Vagina (tissue), 2 donors: ENCODE results near the gene BIRC6. TPM values are rescaled to one million over a fixed set of nuclear protein-coding genes. Genes with fewer than 3 reads are reported as not detected.

Source experiments
- DNase-seq, 2 donors: peaks; one replicate each; pipeline ENCODE4 v3.0.0-alpha.2; 2017; ENCODE audit errors: extremely low spot score in 2 of 2
- H3K27ac ChIP-seq: fragments of 200-600 bp; sonication (generic); one replicate; pipeline ENCODE4 v1.5.1; 2019
- H3K27me3 ChIP-seq: fragments of 200-600 bp; sonication (generic); one replicate; pipeline ENCODE4 v1.5.1; 2019
- H3K36me3 ChIP-seq, 2 donors: fragments of 200-600 bp; sonication (generic); one replicate each; pipeline ENCODE4 v1.5.1; 2017 to 2019
- H3K4me1 ChIP-seq: fragments of 200-600 bp; sonication (generic); one replicate; pipeline ENCODE4 v1.5.1; 2019
- H3K4me3 ChIP-seq, 2 donors: fragments of 200-600 bp; sonication (generic); 1 replicate in 1 of 2; 2 replicates in 1 of 2; pipeline ENCODE4 v1.5.1; 2016 to 2019
- H3K9me3 ChIP-seq: fragments of 200-600 bp; sonication (generic); one replicate; pipeline ENCODE4 v1.5.1; 2019
- CTCF ChIP-seq, 3 experiments: fragments of 450-650 bp in 2 of 3; fragments of 200-600 bp in 1 of 3; sonication (generic) in 1 of 3; IDR thresholded peaks; one replicate each; pipeline ENCODE4 v1.5.1; 2017 to 2019; ENCODE audit warnings: antibody characterized with exemption in 3 of 3, mild to moderate bottlenecking in 2 of 3, moderate library complexity in 2 of 3
- POLR2A ChIP-seq, 2 donors: fragments of 450-650 bp; IDR thresholded peaks; one replicate each; pipeline ENCODE4 v1.6.1; 2017; ENCODE audit warnings: antibody characterized with exemption in 2 of 2, mild to moderate bottlenecking in 2 of 2, moderate library complexity in 2 of 2
- POLR2AphosphoS5 ChIP-seq, 2 donors: sonication (generic); formaldehyde crosslinking; IDR thresholded peaks; one replicate each; pipeline ENCODE4 v1.9.0; 2017; ENCODE audit warnings: antibody characterized with exemption in 2 of 2, mild to moderate bottlenecking in 2 of 2, low read depth in 1 of 2; ENCODE audit not compliant: insufficient read depth in 1 of 2
- intact Hi-C: fragments of 100-400 bp; cut with DNase I; formaldehyde crosslinking; loops from one replicate; pipeline ENCODE4 v1.15.1; 2023
- total RNA-seq: library from RNA; depleted of rRNA; stranded (reverse); fragments of >200 nt; gene quantifications from one replicate; pipeline ENCODE4 v1.2.3, GENCODE V29; 2016

Gene BIRC6
- total RNA-seq, 1 donor from 2014 or later: 92.8 TPM

GRCh38 chr2:32402091-32402490, 45.3 kb downstream of the BIRC6 start:
- no peak overlapping the region for H3K27ac ChIP-seq
- no peaks in the 10 kb centered on the region for H3K4me1 ChIP-seq
- H3K27me3 ChIP-seq: no peaks in the 10 kb centered on the region
- intact Hi-C loops: no loop called here
- no peaks in the 10 kb centered on the region for H3K9me3 ChIP-seq
- peaks cover 0 to 19% of the 10 kb centered on the region in 2 donors for H3K36me3 ChIP-seq
- H3K4me3 ChIP-seq: no peak overlapping the region
- TF ChIP-seq POLR2AphosphoS5 (IDR thresholded peaks at IDR 0.05; ENCODE audit: insufficient read depth in 1 of 2, low read depth in 1 of 2) (no peak), POLR2A (IDR thresholded peaks at IDR 0.05) (no peak), CTCF (IDR thresholded peaks at IDR 0.05) (no peak)
- DNase-seq: no peak

DNA sequence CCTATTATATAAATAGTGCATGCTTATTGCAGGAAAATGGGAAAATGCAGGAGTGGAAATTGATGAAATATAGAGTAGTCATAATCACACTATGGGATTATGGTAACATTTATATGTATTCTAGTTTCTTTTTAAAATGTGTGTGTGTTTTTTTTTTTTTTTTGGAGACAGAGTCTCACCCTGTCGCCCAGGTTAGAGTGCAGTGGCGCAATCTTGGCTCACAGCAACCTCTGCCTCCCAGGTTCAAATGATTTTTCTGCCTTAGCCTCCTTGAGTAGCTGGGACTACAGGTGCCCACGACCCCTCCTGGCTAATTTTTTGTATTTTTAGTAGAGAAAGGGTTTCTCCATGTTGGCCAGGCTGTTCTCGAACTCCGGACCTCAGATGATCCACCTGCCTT, 47.0 kb downstream of the BIRC6 start:
- H3K27ac ChIP-seq: no peak overlapping the region
- intact Hi-C loops: no loop called here
- TF ChIP-seq POLR2AphosphoS5 (IDR thresholded peaks at IDR 0.05; ENCODE audit: insufficient read depth in 1 of 2, low read depth in 1 of 2): no peak
- TF ChIP-seq POLR2A (IDR thresholded peaks at IDR 0.05): no peak
- no peak for TF ChIP-seq CTCF (IDR thresholded peaks at IDR 0.05)
- no peak overlapping the region for H3K4me3 ChIP-seq
- no peaks in the 10 kb centered on the region for H3K9me3 ChIP-seq
- no peak for DNase-seq
- no peaks in the 10 kb centered on the region for H3K27me3 ChIP-seq
- no peaks in the 10 kb centered on the region for H3K4me1 ChIP-seq
- peaks cover 0 to 26% of the 10 kb centered on the region in 2 donors for H3K36me3 ChIP-seq

DNA sequence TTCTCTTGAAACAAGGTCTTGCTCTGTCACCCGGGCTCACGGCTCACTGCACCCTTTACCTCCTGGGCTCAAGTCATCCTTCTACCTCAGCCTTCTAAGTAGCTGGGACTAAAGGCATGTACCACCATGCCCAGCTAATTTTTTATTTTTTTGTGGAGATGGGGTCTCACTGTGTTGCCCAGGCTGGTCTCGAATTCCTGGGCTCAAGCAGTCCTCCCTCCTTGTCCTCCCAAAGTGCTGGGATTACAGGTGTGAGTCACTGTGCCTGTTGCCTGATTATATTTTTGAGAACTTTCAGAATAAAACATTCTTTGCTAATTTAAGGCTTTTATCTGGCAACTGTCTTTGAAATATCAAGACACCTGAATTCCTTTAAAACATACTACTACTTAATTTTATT, 47.9 kb downstream of the BIRC6 start:
- Histone ChIP-seq H3K27me3 (no peaks in the 10 kb centered on the region), H3K9me3 (no peaks in the 10 kb centered on the region), H3K36me3 (peaks cover 0 to 26% of the 10 kb centered on the region in 2 donors), H3K4me1 (no peaks in the 10 kb centered on the region), H3K4me3 (no peak overlapping the region), H3K27ac (no peak overlapping the region)
- no peak for DNase-seq
- intact Hi-C loops: no loop called here
- TF ChIP-seq POLR2AphosphoS5 (IDR thresholded peaks at IDR 0.05; ENCODE audit: insufficient read depth in 1 of 2, low read depth in 1 of 2): no peak
- TF ChIP-seq CTCF (IDR thresholded peaks at IDR 0.05): no peak
- TF ChIP-seq POLR2A (IDR thresholded peaks at IDR 0.05): no peak

GRCh38 chr2:32416519-32416918, 59.7 kb downstream of the BIRC6 start:
- Histone ChIP-seq H3K27ac (no peak overlapping the region), H3K4me3 (no peak overlapping the region), H3K4me1 (peaks cover 14% of the 10 kb centered on the region), H3K36me3 (peaks cover 0 to 22% of the 10 kb centered on the region in 2 donors), H3K9me3 (no peaks in the 10 kb centered on the region), H3K27me3 (no peaks in the 10 kb centered on the region)
- DNase-seq: no peak
- TF ChIP-seq POLR2A (IDR thresholded peaks at IDR 0.05) (no peak), CTCF (IDR thresholded peaks at IDR 0.05) (no peak), POLR2AphosphoS5 (IDR thresholded peaks at IDR 0.05; ENCODE audit: insufficient read depth in 1 of 2, low read depth in 1 of 2) (no peak)
- intact Hi-C loops: no loop called here

- Histone ChIP-seq H3K27ac (no peak overlapping the region), H3K9me3 (no peaks in the 10 kb centered on the region), H3K36me3 (peaks cover 0 to 22% of the 10 kb centered on the region in 2 donors), H3K4me3 (no peak overlapping the region), H3K27me3 (no peaks in the 10 kb centered on the region), H3K4me1 (peaks cover 20% of the 10 kb centered on the region)
- intact Hi-C loops: no loop called here
- TF ChIP-seq POLR2A (IDR thresholded peaks at IDR 0.05): no peak
- TF ChIP-seq CTCF (IDR thresholded peaks at IDR 0.05): no peak
- TF ChIP-seq POLR2AphosphoS5 (IDR thresholded peaks at IDR 0.05; ENCODE audit: insufficient read depth in 1 of 2, low read depth in 1 of 2): no peak
- no peak for DNase-seq
These were observed 60.8 kb downstream of the BIRC6 start for GRCh38 chr2:32417659-32418058.
